NCI-H1694 treated with DMSO at 0.1 percent for 48 hours (cell line): ENCODE results near the gene STK17A.
"Not testable (repeated sequence)": the region's sequence is repeated elsewhere in the genome, so short reads cannot be mapped to it uniquely, and the experiment has no call there.

Source experiments
- DNase-seq: peaks from one replicate; lab custom pipeline; 2025; lab: John Stamatoyannopoulos, UW

STK17A gene

DNA sequence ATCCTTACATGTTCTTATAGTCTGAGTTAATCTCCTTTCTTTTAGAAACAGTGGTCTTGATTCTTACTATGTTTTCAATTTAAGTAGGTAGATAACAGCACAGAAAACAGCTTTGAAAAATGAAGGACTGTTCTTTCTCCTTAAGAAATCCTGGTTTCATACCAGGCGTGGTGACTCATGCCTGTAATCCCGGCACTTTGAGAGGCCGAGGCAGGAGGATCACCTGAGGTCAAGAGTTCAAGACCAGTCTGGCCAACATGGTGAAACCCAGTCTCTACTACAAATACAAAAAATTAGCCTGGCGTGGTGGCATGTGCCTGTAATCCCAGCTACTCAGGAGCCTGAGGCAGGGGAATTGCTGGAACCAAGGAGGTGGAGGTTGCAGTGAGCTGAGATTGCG, 13.5 kb downstream of the STK17A start:
- DNase-seq = not testable (repeated sequence)

DNA sequence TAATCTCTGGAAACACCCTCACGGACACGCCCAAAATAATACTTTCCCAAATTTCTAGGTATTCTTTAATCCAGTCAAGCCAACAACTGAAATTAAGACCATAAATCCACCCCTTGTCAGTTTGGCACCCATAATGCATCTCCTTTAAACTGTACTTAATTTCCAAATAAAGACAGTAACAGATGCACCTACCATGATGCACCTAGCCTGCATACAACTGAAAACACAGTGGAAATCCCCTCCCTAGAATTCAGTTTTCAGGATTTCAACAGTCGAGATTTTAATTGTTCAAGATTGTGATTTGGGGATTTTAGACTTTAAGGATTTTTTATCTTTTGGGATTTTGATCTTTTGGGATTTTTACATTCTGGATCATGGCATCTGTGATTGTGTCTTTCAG, 17.1 kb downstream of the STK17A start:
- no peak for DNase-seq

DNA sequence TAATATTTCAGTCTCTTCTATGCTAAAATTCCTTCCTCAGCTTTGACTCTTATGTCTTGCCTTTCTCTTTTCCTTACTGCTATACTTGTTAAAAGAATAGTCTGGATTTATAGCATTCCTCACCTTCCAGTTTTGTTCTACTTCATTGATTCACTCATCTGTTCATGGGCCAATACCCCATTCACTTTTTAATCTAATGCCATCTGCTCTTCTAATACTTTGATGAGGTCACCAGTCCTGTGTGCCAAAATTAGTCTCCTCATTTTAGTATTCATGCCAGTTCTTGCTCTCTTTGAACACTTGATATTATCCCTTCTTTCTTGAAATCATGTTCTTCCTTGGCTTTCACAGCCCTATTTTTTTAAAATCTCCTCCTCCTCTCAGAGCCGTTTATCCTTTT, 19.3 kb downstream of the STK17A start:
- peak; percentile 86 for DNase-seq

DNA sequence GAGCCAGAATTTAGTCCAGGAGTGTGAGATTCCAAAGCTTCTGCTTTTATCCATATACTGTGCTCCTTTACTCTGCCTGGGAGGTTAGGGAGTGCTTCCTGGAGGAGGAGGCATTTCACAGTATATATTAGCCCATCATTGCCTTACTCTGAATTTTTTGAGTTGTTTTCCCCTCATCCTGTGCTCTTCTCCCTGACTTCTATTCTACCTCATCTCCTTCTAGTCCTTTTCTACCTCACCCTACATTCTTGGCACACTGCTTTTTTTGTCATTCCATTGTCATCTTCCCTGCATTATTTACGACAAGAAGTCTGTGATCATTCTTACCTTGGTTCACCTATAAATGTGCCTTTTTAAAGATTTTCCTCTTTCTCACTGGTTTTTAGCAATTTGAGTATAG, 21.3 kb downstream of the STK17A start:
- no peak for DNase-seq

DNA sequence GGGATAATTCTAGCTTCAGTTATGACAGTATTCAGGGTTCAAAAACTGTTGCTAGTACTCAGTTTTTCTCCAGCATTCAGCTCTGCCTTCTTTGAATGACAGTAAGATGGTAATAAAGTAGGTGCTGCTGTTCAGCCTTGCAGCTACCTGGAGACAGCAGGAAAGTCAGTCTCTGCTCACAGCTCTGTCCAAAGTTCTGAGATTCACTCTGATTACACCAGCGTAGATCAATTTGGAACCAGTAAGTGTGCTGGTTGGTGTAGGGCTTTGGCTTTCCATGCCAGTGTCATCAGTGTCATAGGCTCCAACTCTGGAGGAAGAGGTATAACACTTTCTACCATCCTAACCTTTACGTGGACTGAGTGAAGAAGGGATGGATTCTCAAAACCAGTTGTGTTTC, 26.2 kb downstream of the STK17A start:
- DNase-seq = no peak

DNA sequence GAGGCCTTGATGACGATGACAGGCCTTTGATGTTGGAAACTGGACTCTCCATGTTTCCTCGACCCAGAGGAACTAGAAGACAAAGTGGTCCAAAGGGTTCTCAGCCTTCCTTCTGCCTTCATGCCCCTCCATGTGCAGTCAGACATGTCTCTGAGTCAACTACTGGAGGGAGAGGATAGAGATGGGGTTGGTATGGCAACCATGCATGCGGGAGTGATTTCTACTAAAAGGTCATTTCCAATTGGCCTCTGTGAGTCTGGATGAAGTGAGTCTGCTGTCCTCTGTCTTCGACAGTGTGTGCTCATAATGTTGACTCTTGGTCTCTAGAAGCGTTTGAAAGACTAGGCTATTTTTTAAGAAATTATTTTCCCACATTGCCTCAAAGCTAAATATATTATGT, 29.2 kb downstream of the STK17A start:
- DNase-seq = no peak

DNA sequence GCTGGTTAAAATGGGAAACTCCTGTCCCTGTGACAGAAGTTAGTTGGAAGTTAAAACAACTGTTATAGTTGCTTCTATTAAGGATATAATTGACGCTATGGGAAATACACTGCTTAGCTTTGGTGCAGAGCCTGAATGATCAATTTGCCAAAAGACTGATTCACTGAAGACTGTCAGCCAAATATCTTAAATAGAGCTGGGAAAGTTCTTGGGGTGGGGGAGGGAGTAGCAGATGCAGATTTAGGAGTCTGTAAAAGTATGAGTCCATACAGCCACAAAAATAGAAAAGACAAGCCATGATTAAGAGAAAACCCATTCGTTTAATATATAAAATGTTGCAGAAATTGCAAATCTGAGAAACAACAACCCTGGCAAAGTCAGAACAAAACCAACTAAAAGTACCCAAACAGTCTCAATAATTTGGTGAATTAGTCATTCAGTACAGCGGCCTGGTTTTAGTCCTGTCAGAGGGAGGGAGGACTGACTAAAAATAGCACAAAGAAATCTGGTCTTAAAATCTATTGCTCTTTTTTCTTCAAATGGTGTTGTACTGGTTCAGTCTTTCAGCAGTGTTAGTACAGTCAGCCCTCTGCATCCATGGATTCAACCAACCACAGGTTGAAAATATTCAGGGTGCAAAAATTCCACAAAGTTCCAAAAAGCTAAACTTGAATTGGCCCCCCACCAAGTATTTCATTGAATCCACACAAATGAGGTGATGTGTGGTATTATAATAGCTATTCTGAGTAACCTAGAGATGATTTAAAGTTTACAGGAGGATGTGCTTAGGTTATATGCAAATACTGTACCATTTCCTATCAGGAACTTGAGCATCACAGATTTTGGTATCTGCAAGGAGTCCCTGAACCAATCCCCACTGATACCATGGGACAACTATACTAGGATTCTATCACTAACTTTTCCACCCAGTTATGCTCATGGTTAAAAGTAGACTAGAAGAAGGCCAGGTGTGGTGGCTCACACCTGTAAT, 30.0 kb downstream of the STK17A start:
- no peak for DNase-seq

DNA sequence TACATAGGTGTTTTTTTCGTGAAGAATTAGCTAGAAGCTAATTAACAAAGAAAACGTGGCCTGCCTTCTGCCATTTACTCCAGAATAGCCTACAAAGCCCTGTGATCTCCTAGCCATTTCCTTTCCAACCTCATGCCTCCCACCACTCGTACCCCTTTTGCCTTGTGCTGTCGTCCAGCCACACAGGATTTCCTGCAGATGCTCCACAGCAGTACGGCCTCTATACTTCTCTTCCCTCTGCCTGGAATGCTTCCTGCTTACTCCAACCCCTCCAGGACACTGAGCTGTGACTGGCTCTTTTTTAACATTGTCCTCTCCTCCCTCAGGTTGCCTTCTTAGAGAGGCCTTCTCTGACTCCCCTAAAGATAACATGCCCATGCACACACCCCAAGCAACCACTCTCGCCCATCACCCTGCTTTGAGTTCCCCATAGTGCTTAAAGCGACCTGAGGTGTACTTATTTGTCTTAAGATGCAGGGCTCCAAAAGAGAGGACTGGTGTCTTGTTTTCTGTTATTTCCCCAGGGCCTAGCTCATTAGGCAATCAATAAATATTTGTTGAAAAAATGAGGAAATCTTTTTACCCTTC, 32.7 kb downstream of the STK17A start:
- DNase-seq = no peak

DNA sequence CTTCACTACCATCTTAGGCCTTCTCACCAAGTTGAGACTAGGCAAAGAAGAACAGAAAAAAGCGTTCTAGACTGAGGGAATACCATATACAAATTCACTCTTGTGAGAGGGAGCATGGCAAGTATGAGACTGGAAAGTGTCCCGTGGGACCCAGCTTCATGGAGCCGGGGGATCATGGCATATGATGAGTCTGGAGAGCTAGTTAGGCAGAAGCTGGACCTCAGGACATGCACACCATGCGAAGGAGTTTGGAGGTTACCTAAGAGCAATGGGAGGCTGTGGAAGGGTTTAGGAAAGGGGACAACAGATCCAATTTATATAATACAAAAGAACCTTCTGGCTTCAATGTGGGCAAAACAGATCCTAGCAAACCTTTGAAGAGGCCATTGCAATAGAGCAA, 34.1 kb downstream of the STK17A start:
- no peak for DNase-seq

DNA sequence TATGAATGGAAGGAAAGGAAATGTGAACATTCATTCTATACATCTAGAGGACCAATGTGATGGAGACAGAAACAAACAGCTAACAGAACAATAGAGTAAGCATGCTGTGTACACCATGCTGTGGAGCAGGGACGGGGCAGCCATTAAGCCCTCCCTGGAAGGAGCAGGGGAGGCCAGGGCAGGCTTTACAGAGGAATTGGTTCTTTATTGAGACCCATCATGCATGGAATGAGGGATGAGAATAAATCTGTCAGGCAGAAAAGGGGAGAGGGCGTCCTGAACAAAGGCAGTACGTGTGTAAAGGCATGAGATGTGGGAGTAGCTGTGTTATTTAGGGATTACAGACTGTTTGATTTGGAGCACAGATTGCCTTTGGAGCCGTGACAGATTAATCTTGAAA, 35.2 kb downstream of the STK17A start:
- no peak for DNase-seq

DNA sequence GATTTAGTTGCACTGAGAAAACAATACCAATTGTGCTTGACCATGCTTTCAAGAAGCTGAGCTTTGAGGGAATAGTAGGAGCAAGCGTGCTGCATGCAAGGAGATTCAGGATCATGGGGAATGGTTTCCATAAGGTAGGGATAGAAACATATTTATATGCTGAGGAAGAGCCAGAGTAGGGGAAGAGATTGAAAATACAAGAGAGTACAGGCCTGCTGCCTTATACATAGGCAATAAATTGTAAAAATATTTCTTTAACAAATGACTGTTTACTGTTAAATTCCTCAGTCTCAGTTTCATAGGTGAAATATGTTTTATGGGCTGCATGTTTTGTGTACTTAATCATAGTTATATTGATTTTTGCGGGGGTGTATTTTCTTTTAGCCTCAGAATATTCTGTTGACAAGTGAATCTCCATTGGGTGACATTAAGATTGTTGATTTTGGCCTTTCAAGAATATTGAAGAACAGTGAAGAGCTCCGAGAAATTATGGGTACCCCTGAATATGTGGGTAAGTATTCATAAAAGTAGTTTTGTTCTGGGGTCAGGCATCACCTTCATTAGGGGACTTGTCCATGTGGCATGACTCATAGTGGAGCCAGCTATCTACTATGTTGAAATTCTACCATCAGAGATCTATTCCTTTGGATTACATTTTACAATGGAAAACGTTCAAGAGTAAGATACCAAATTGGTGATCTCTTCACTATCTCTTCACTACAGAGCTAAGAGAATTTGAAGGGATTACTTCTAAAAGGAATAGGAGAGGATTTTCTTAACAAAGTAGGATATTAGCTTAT, 36.5 kb downstream of the STK17A start:
- DNase-seq = no peak

DNA sequence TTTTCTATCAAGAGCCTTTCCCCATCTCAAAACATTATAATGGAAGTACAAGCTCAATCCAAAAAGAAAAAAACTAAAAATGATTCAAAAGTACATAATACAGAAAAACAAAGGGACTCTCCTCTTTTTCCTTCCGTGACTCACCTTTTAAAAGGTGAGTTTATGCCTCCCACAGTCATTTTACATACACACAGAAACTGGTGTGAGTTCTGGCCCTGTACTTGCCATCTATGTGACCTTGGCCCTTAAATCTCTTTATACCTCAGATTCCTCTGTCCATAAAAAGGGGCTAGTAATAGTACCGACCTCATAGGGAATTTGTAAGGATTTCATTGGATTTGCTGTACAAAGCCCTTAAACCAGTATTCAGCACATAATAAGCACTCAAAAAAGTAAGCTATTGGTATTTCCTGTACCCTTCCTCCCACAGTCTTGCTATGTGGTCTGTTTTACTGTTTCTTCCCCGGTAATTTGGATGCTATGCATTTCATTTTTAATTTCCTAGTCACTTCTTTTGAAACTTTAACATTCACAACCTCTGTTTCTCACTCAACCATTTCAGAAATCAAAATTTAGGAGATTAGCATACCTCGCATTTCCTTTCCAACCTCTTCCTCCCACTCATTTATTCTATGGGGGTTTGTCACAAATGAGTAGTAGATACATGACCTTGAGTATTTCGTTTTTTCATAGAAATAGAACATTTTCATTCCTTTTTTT, 39.0 kb downstream of the STK17A start:
- no peak for DNase-seq

DNA sequence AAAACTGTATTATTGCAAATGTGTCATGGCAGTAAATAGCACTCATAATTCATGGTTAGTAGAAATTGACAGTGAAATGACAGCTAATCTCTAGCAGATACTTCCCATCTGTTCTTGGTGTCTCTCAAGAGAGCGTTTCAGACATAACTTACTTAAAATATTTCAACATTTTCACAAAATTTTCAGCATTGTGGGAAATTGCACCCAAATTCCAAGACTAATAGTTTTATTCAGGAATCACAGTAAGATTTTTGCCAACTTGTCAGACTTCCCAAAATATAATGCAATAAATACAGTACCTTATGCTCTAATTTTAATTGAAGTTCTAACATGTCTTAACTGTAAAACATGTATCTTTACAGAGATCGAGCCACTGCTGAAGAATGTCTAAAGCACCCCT, 41.2 kb downstream of the STK17A start:
- DNase-seq = no peak

DNA sequence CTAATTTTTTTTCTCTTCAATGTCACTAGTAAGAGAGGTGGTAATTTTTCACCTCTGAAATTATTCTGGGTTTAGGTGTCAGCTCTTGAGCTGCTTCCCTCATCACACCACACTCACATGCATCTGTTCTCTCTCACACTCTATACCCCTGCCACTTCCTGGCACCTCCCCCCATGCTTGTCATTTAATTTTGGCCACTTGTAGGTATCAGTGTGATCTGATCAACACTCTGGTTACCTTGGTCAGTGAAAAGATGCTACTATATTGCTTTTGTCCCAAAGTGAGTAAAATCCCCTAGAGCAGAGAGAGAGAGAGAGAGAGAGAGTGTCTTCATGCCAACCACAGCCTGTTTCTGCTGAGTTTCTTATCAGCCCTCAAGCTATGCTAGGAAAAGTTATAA, 42.5 kb downstream of the STK17A start:
- no peak for DNase-seq

DNA sequence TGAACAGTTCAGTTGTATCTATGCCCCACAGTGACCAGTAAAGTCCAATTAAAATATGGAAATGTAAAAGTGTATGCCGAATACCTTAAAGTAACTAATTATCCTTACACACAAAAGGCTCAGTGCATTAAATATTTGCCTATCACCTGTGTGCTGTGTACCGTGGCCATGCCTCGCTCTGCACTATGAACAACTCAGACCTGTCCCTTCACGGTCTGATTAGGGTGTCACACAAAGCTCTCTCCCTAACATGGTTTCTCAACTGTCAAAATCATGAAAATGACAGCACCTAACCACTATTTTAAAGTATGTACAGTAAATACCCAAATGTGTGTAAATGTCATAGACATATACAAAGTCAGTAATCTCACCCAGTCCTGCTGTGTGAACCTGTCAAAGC, 43.1 kb downstream of the STK17A start:
- DNase-seq = no peak

DNA sequence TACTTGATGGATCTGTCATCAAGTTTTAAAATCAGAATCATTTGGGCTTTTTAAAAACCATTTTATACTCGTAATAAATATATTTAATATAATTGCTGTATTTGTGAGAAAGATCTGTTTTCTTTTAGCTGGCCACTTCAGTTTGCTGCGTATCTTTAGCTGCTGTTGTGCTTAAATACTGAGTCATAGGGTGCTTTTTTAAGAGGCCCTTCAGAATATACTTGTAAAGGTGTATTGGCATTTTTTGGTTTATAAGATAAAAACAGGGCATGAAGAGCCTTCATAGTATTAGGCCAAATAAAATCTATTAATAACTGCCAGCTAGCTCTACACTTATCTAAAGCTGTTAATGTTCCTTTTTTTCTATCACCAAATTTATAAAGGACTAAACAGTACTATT, 43.8 kb downstream of the STK17A start:
- DNase-seq = no peak

DNA sequence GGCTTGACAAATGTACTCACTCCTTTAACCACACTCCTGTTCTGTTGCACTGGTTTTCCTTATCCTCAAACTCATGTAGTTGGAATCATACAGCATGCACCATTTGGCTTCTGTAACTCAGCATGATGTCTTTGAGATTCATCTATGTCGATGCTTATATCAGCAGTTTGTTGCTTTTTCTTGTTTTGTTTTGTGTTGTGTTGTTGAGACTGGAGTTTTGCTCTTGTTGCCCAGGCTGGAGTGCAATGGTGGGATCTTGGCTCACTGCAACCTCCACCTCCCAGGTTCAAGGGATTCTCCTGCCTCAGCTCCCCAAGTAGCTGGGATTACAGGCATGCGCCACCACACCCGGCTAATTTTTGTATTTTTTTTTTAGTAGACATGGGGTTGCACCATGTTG, 44.9 kb downstream of the STK17A start:
- not testable (repeated sequence) for DNase-seq

DNA sequence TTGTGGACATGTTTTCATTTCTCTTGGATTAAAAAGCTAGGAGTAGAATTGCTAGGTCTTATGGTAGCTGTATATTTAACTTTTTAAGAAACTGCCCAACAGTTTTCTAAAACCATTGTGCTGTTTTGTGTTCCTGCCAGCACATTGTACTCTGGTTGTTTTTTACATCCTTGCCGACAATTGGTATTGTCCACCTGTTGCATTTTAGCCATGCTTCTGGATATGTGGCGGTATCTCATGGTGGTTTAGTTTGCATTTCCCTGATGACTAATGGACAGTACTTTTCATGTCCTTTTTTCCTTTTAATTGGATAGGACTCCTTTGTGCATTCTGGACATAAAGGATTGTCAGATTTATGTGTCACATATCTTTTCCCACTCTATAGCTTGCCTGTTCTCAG, 45.5 kb downstream of the STK17A start:
- no peak for DNase-seq

DNA sequence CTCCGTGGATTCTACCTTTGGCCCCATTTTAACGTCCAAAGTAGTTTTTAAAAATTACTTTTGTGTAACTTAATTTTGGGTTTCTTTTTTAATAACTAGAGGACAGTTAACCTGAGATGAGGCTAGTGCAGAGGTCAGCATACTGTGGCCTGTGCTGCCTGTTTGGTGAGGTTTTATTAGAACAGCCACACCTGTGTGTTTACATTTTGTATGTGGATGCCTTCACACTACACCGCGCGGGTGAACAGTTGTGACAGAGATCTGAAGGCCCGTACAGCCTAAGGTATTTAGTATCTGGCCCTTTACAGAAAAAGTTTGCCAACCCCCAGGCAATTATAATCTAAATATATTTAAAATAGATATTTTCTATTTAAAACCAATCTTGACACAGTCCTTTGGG, 46.9 kb downstream of the STK17A start:
- DNase-seq = no peak

DNA sequence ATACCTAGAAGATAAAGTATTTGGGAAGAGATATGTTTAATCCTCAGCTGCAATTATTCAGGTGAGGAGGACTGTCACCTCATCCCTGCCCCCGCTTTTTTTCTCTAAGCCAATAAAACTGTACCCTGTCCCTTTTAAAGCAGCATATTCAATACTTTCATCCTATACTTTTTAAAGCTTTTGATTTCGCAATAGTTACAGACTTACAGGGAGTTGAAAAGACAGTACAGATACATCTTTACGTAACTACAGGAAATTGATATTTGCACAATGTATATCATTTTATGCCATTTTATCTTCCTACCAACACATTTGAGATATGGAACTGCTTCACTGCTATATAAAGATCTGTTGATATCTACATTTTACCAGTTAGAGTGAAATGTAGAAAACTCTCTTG, 47.6 kb downstream of the STK17A start:
- DNase-seq = no peak

DNA sequence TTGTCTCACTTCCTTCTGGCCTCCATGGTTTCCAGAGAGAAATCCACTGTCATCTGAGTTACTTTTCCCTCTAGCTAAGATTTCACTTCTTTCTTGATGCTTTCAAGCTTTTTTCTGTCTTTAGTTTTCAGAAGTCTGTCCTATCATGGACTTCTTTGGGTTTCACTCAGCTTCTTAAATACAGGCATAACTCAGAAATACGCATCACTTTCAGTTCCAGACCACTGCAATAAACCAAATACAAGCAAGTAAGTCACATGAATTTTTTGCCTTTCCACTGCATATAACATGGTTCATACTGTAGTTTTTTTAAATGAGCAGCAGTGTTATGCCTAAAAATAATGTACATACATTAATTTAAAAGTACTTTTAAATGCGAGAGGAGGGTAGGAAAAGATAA, 48.7 kb downstream of the STK17A start:
- DNase-seq = no peak

DNA sequence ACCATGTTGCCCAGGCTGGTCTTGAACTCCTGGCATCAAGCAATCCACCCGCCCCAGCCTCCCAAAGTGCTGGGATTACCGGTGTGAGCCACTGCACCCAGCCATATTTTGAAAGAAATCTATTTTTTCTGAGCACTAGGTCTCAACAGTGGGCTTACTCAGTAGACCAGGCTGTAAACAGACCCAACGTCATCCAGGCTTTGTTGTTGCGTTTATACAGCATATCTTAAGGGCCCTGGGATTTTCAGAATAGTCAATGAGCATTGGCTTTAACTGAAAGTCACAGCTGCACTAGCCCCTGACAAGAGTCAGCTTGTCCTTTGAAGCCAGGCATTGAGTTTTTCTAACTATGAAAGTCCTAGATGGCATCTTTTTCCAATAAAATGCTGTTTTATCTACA, 49.8 kb downstream of the STK17A start:
- no peak for DNase-seq
